Fibroblast of upper back skin (primary cell): ENCODE results near the gene NUP93.
A peak's percentile ranks its signal among the peaks of the same experiment; 100 is the strongest.
"Not testable (repeated sequence)": the region's sequence is repeated elsewhere in the genome, so short reads cannot be mapped to it uniquely, and the experiment has no call there.

Source experiments
- DNase-seq: peaks from one replicate; pipeline ENCODE4 v3.0.0-alpha.2; 2013

NUP93 gene

GRCh38 chr16:56783344-56783743, 53.4 kb downstream of the NUP93 start:
- no peak for DNase-seq

GRCh38 chr16:56785317-56785716, 55.4 kb downstream of the NUP93 start:
- no peak for DNase-seq

- no peak for DNase-seq
Measured at GRCh38 chr16:56787167-56787566, 57.2 kb downstream of the NUP93 start.

GRCh38 chr16:56788435-56788834, 58.5 kb downstream of the NUP93 start:
- no peak for DNase-seq

- DNase-seq: peak; percentile 37
Measured at GRCh38 chr16:56789360-56789759, 59.4 kb downstream of the NUP93 start.

- DNase-seq: no peak
Measured at GRCh38 chr16:56792967-56793366, 63.0 kb downstream of the NUP93 start.

- peak; percentile 49 for DNase-seq
Measured at GRCh38 chr16:56793492-56793891, 63.6 kb downstream of the NUP93 start.

- DNase-seq: no peak
Measured at GRCh38 chr16:56795011-56795410, 65.1 kb downstream of the NUP93 start.

GRCh38 chr16:56797038-56797437, 67.1 kb downstream of the NUP93 start:
- DNase-seq: not testable (repeated sequence)

GRCh38 chr16:56797861-56798260, 67.9 kb downstream of the NUP93 start:
- DNase-seq: no peak

GRCh38 chr16:56798955-56799354, 69.0 kb downstream of the NUP93 start:
- DNase-seq: no peak

- no peak for DNase-seq
Measured at GRCh38 chr16:56800355-56800754, 70.4 kb downstream of the NUP93 start.

GRCh38 chr16:56801762-56802161, 71.8 kb downstream of the NUP93 start:
- DNase-seq: no peak

- DNase-seq: peak; percentile 52
Measured at GRCh38 chr16:56807011-56807675, 77.2 kb downstream of the NUP93 start.

- DNase-seq: not testable (repeated sequence)
Measured at GRCh38 chr16:56807676-56808067, 77.7 kb downstream of the NUP93 start.

- no peak for DNase-seq
Measured at GRCh38 chr16:56810954-56811353, 81.0 kb downstream of the NUP93 start.

GRCh38 chr16:56811602-56812001, 81.7 kb downstream of the NUP93 start:
- not testable (repeated sequence) for DNase-seq

GRCh38 chr16:56812884-56813283, 83.0 kb downstream of the NUP93 start:
- peak; percentile 66 for DNase-seq

- peak; percentile 51 for DNase-seq
Measured at GRCh38 chr16:56814537-56815432, 84.9 kb downstream of the NUP93 start.

GRCh38 chr16:56815721-56816120, 85.8 kb downstream of the NUP93 start:
- DNase-seq: no peak

GRCh38 chr16:56817056-56817455, 87.1 kb downstream of the NUP93 start:
- no peak for DNase-seq

GRCh38 chr16:56817938-56818337, 88.0 kb downstream of the NUP93 start:
- DNase-seq: no peak

GRCh38 chr16:56823081-56823733, 93.3 kb downstream of the NUP93 start:
- DNase-seq: no peak

GRCh38 chr16:56824331-56824730, 94.4 kb downstream of the NUP93 start:
- DNase-seq: no peak
